ENCODE results near the gene SLC12A7. TPM values are rescaled to one million over a fixed set of nuclear protein-coding genes. Genes with fewer than 3 reads are reported as not detected.

SLC12A7 gene
- total RNA-seq, 1 donor from 2014 or later: 11.5 TPM

- DNase-seq (ENCODE audit: extremely low spot score, unreplicated experiment): no peak
- H3K4me3 Mint-ChIP-seq (ENCODE audit: unreplicated experiment): no peak overlapping the region
These were observed 75.2 kb downstream of the SLC12A7 start for GRCh38 chr5:1036504-1037122.

GRCh38 chr5:1035421-1036405 lies 76.2 kb downstream of the SLC12A7 start:
- H3K36me3 Mint-ChIP-seq (ENCODE audit: unreplicated experiment): no peaks in the 10 kb centered on the region
- H3K9me3 Mint-ChIP-seq (ENCODE audit: unreplicated experiment): peaks cover under 1% of the 10 kb centered on the region
- TF ChIP-seq, protein P1, sequence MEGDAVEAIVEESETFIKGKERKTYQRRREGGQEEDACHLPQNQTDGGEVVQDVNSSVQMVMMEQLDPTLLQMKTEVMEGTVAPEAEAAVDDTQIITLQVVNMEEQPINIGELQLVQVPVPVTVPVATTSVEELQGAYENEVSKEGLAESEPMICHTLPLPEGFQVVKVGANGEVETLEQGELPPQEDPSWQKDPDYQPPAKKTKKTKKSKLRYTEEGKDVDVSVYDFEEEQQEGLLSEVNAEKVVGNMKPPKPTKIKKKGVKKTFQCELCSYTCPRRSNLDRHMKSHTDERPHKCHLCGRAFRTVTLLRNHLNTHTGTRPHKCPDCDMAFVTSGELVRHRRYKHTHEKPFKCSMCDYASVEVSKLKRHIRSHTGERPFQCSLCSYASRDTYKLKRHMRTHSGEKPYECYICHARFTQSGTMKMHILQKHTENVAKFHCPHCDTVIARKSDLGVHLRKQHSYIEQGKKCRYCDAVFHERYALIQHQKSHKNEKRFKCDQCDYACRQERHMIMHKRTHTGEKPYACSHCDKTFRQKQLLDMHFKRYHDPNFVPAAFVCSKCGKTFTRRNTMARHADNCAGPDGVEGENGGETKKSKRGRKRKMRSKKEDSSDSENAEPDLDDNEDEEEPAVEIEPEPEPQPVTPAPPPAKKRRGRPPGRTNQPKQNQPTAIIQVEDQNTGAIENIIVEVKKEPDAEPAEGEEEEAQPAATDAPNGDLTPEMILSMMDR (IDR thresholded peaks at IDR 0.05): no peak
- no peak overlapping the region for H3K27ac Mint-ChIP-seq (ENCODE audit: unreplicated experiment)
- H3K4me3 Mint-ChIP-seq (ENCODE audit: unreplicated experiment): no peak overlapping the region
- no peaks in the 10 kb centered on the region for H3K4me1 Mint-ChIP-seq (ENCODE audit: unreplicated experiment)
- no peaks in the 10 kb centered on the region for H3K27me3 Mint-ChIP-seq (ENCODE audit: unreplicated experiment)
- no peak for DNase-seq (ENCODE audit: extremely low spot score, unreplicated experiment)

More at GRCh38 chr5:1036504-1037122, 75.2 kb downstream of the SLC12A7 start:
- Mint-ChIP-seq H3K9me3 (ENCODE audit: unreplicated experiment) (peaks cover 9% of the 10 kb centered on the region), H3K27me3 (ENCODE audit: unreplicated experiment) (no peaks in the 10 kb centered on the region), H3K36me3 (ENCODE audit: unreplicated experiment) (no peaks in the 10 kb centered on the region), H3K4me1 (ENCODE audit: unreplicated experiment) (no peaks in the 10 kb centered on the region), H3K27ac (ENCODE audit: unreplicated experiment) (no peak overlapping the region)
- TF ChIP-seq, protein P1 (IDR thresholded peaks at IDR 0.05): no peak

DNA sequence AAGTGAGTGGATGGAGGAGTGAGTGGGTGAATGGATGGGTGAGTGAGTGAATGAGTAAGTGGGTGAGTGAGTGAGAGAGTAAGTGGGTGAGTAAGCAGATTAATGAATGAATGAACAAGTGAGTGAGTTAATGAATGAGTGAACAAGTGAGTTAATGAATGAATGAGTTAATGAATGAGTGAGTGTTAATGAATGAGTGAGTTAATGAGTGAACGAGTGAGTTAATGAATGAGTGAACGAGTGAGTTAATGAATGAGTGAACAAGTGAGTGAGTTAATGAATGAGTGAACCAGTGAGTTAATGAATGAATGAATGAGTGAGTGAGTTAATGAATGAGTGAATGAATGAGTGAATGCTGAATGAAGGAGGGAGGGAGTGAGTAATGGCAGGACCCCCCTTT lies 76.9 kb downstream of the SLC12A7 start:
- Mint-ChIP-seq H3K36me3 (ENCODE audit: unreplicated experiment) (no peaks in the 10 kb centered on the region), H3K4me3 (ENCODE audit: unreplicated experiment) (no peak overlapping the region), H3K9me3 (ENCODE audit: unreplicated experiment) (no peaks in the 10 kb centered on the region), H3K4me1 (ENCODE audit: unreplicated experiment) (no peaks in the 10 kb centered on the region), H3K27me3 (ENCODE audit: unreplicated experiment) (peaks cover 3% of the 10 kb centered on the region), H3K27ac (ENCODE audit: unreplicated experiment) (no peak overlapping the region)
- no peak for DNase-seq (ENCODE audit: extremely low spot score, unreplicated experiment)
- TF ChIP-seq, protein P1 (IDR thresholded peaks at IDR 0.05): no peak

DNA sequence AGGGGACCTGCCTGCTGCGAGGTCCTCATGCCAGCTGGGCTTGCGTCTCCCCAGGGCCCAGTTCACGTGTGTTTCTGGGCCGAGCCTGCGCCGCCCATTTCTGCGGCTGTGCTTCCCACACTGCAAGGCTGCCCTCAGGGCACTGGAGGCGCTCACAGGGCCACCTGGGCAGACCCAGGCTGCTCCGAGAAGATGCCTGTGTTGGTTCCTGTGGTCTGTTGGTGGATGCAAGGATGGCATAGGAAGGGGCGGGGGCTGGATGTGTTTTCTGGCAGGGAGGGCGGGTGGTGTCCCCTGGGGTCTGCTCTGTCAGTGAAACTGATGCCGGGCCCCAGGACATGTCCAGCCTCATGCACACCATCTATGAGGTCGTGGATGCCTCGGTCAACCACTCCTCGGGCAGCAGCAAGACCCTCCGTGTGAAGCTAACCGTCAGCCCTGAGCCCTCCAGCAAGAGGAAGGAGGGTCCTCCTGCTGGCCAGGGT lies 77.4 kb downstream of the SLC12A7 start:
- Mint-ChIP-seq H3K27me3 (ENCODE audit: unreplicated experiment) (peaks cover 5% of the 10 kb centered on the region), H3K36me3 (ENCODE audit: unreplicated experiment) (no peaks in the 10 kb centered on the region), H3K4me3 (ENCODE audit: unreplicated experiment) (no peak overlapping the region), H3K4me1 (ENCODE audit: unreplicated experiment) (no peaks in the 10 kb centered on the region), H3K27ac (ENCODE audit: unreplicated experiment) (no peak overlapping the region), H3K9me3 (ENCODE audit: unreplicated experiment) (no peaks in the 10 kb centered on the region)
- TF ChIP-seq, protein P1 (IDR thresholded peaks at IDR 0.05): no peak
- DNase-seq (ENCODE audit: extremely low spot score, unreplicated experiment): no peak

Data from osteocyte (in vitro differentiated cells).